ENCODE results near the gene RNF167. TPM values are rescaled to one million over a fixed set of nuclear protein-coding genes. Genes with fewer than 3 reads are reported as not detected.

The RNF167 gene
- polyA plus RNA-seq, 1 experiment, result 69.9 TPM

GRCh38 chr17:4940555-4941318 is 669 bp downstream of the RNF167 start:
- DNase-seq (ENCODE audit: low read depth), result no peak
- POLR2A ChIA-PET, result interaction anchor here (0.6 to 1.7 kb wide), 4 partner anchors 8 to 31 kb away, joined by 3 to 9 read pairs (median 5); partner anchors contain the start of gene SPAG7

DNA sequence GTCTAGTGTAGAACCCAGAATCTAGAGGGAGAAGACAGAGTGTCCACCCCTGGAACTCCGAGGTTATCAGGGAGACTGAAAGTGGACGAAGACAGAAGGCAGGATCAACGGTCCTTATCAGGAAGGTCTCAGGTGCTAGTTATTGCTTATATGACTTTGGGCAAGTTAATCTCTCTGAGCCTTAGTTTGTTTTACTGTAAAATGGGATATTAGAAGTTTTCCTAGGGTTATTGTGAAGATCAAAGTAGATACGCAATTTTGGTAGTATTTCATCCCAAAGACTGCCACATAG is 1.2 kb downstream of the RNF167 start:
- no peak for DNase-seq (ENCODE audit: low read depth)
- ChIA-PET POLR2A (no interaction called here), CTCF (interaction anchor here (1.5 kb wide), 1 partner anchor 17 kb away, joined by 6 read pairs; no protein-coding TSS in a partner anchor)
- H3K36me3 ChIP-seq (ENCODE audit: control insufficient read depth, insufficient read depth, low read length), result peaks cover 31% of the 10 kb centered on the region
- H3K4me3 ChIP-seq (ENCODE audit: low read depth, low read length), result peak overlapping the region; percentile 72
- H3K27me3 ChIP-seq (ENCODE audit: control insufficient read depth, insufficient read depth, low read length), result no peaks in the 10 kb centered on the region
- TF ChIP-seq, protein P1, sequence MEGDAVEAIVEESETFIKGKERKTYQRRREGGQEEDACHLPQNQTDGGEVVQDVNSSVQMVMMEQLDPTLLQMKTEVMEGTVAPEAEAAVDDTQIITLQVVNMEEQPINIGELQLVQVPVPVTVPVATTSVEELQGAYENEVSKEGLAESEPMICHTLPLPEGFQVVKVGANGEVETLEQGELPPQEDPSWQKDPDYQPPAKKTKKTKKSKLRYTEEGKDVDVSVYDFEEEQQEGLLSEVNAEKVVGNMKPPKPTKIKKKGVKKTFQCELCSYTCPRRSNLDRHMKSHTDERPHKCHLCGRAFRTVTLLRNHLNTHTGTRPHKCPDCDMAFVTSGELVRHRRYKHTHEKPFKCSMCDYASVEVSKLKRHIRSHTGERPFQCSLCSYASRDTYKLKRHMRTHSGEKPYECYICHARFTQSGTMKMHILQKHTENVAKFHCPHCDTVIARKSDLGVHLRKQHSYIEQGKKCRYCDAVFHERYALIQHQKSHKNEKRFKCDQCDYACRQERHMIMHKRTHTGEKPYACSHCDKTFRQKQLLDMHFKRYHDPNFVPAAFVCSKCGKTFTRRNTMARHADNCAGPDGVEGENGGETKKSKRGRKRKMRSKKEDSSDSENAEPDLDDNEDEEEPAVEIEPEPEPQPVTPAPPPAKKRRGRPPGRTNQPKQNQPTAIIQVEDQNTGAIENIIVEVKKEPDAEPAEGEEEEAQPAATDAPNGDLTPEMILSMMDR (IDR thresholded peaks at IDR 0.05; ENCODE audit: insufficient read depth, low read depth, low read length), result no peak

More at GRCh38 chr17:4940555-4941318, 669 bp downstream of the RNF167 start:
- H3K4me3 ChIP-seq (ENCODE audit: low read depth, low read length), result peak overlapping the region; percentile 72
- H3K27me3 ChIP-seq (ENCODE audit: control insufficient read depth, insufficient read depth, low read length), result no peaks in the 10 kb centered on the region
- H3K36me3 ChIP-seq (ENCODE audit: control insufficient read depth, insufficient read depth, low read length), result peaks cover 27% of the 10 kb centered on the region
- TF ChIP-seq, protein P1 (IDR thresholded peaks at IDR 0.05; ENCODE audit: insufficient read depth, low read depth, low read length), result no peak
- CTCF ChIA-PET, result interaction anchor here (0.6 to 2.7 kb wide), 10 partner anchors 12 to 55 kb away, joined by 3 to 17 read pairs (median 4); partner anchors contain the start of genes CAMTA2 and CHRNE

GRCh38 chr17:4942760-4943508 is 2.9 kb downstream of the RNF167 start:
- ChIA-PET CTCF (interaction anchor here (1.2 kb wide), 1 partner anchor 13 kb away, joined by 4 read pairs; no protein-coding TSS in a partner anchor), POLR2A (no interaction called here)
- TF ChIP-seq, protein P1 (IDR thresholded peaks at IDR 0.05; ENCODE audit: insufficient read depth, low read depth, low read length), result no peak
- Histone ChIP-seq H3K36me3 (ENCODE audit: control insufficient read depth, insufficient read depth, low read length) (peaks cover 22% of the 10 kb centered on the region), H3K27me3 (ENCODE audit: control insufficient read depth, insufficient read depth, low read length) (no peaks in the 10 kb centered on the region), H3K4me3 (ENCODE audit: low read depth, low read length) (no peak overlapping the region)
- no peak for DNase-seq (ENCODE audit: low read depth)

GRCh38 chr17:4944163-4944553 is 4.1 kb downstream of the RNF167 start:
- Histone ChIP-seq H3K36me3 (ENCODE audit: control insufficient read depth, insufficient read depth, low read length) (peaks cover 20% of the 10 kb centered on the region), H3K4me3 (ENCODE audit: low read depth, low read length) (no peak overlapping the region), H3K27me3 (ENCODE audit: control insufficient read depth, insufficient read depth, low read length) (no peaks in the 10 kb centered on the region)
- no peak for DNase-seq (ENCODE audit: low read depth)
- ChIA-PET POLR2A (no interaction called here), CTCF (no interaction called here)
- TF ChIP-seq, protein P1 (IDR thresholded peaks at IDR 0.05; ENCODE audit: insufficient read depth, low read depth, low read length), result no peak

- Histone ChIP-seq H3K4me3 (ENCODE audit: low read depth, low read length) (no peak overlapping the region), H3K36me3 (ENCODE audit: control insufficient read depth, insufficient read depth, low read length) (peaks cover 20% of the 10 kb centered on the region), H3K27me3 (ENCODE audit: control insufficient read depth, insufficient read depth, low read length) (no peaks in the 10 kb centered on the region)
- DNase-seq (ENCODE audit: low read depth), result no peak
- TF ChIP-seq, protein P1 (IDR thresholded peaks at IDR 0.05; ENCODE audit: insufficient read depth, low read depth, low read length), result no peak
- ChIA-PET POLR2A (interaction anchor here (1.0 kb wide), 1 partner anchor 23 kb away, joined by 3 read pairs; the partner anchor contains the start of gene SPAG7), CTCF (no interaction called here)
These were observed 4.6 kb downstream of the RNF167 start for GRCh38 chr17:4944554-4945175.
